HTERT RPE-1 (cell line): ENCODE measurements around the gene OR8B8.
"Not testable (repeated sequence)": the region's sequence is repeated elsewhere in the genome, so short reads cannot be mapped to it uniquely, and the experiment has no call there.

Source experiments
- in situ Hi-C: fragments of 300-500 bp; cut with MboI; formaldehyde crosslinking; loops from 4 replicates; pipeline ENCODE4 v1.14.3; 2020; ENCODE audit warnings: low sequenced_read_pairs

OR8B8 gene, protein sequence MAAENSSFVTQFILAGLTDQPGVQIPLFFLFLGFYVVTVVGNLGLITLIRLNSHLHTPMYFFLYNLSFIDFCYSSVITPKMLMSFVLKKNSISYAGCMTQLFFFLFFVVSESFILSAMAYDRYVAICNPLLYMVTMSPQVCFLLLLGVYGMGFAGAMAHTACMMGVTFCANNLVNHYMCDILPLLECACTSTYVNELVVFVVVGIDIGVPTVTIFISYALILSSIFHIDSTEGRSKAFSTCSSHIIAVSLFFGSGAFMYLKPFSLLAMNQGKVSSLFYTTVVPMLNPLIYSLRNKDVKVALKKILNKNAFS

DNA sequence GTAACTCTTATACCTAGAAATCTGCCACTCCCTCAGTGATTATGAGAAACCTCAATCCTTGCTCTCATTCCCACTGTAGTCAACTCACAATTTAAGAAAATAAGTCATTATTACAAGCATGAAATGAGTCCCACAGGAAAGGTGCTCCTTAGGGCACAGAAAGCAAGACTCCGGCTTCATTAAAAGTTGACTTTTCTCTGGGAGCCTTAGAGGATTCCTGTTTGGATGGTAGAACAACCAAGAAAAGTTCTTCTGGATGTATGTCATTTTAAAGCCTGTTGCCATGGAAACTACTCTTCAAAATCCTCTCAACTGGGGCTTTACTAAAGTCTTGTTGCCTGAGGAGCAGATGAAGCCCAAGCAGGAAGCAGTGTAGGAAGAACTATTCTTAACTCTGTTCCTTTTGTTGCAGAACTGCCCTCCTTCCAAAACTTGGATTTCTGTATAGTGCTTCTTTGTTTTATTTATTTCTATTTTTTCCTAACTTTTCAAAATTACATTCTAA is at the start of gene OR8B8:
TSS of gene OR8B8 (minus strand) at position 51 of the 505 bp plus-strand sequence. CDS start 4,611 bp downstream, outside the sequence.
- in situ Hi-C loops: no loop called here

DNA sequence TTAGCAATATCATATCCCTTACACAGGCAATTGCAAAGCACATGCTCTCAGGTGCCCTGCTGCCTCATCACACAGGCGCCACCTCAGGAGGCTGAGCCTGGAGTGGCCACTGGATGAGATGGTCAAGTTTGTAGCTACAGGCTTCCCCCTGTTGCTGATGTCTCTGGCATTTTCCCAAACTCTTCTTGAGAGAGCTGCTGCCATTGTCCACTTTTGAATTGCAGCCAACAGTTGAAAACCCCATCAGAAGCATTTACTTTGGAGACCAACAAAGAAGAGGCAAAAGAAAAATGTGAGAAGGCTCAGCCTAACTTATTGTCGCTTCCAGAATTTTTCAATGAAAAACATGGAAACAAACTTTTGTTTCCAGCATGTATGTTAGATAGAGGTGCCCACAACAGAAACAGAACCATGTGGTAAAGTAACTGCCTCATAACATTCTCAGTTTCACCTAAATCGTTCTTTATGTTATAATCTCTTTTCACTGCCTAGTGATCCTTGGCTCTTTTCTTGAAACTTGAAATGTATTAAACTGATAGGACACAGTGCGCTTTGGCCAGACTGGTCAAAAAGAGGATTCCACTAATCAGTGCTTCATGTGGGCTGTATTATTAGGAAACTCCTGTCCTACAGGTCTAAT is 47.6 kb upstream of the OR8B8 start:
- in situ Hi-C loops: no loop called here

GRCh38 chr11:124483422-124483821 is 37.9 kb upstream of the OR8B8 start:
- in situ Hi-C loops: no loop called here

DNA sequence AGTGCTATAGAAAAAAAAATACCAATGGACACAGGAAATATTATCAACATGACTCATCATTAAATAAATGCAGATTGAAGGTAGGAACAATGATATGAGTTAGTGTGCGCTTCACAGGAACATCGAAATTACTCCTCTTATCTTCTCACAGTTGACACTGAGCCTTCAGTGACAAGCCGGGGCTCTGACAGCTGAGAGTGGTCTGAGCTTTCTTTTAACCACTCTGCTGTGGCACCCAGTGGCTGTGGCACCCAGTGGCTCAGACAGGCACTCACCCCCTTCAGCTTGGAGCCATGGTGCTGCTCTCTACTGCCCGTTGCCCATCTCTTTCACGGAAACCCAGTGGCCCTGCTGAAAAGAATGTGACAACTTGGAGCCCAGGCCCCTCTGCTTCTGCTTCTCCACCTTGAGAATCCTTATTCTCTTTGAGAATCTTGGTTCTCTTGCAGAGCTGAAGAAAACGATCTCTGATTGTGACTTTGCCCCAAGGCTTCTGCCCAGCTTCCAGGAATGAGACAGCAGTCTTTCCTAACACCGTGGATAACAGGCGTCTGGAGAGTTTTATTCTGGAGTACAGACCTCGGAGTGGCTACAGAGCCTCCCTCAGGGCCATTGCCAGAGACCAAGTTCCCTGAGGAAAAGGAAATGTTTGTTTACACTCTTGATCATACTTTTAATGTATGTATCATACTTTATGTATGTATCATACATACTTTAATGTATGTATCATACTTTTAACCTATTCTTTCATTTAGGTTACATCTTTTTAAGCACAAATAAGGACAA is 37.1 kb upstream of the OR8B8 start:
- in situ Hi-C loops: no loop called here

- in situ Hi-C loops: no loop called here
These were observed 36.1 kb upstream of the OR8B8 start for GRCh38 chr11:124481365-124482323.

- in situ Hi-C loops: no loop called here
These were observed 34.1 kb upstream of the OR8B8 start for GRCh38 chr11:124479561-124479960.

DNA sequence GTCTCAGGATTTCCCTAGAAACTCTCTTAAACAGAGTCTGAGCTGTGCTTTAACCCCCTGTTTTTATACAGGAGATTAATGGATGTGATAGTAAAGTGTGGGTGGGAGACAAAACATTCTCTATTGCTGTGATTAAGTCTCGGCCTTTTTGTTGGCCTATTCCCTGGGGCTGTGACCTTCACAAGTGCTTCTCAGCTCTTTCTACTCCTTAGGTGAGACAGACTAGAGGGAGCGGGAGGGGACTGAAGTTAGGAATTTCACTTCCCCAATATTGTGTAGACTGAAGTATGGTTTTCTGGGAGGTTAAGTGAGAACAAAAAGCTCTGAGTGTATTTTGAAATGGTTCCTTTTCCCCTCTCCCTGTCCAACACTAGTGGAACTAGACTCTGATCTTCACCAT is 29.8 kb upstream of the OR8B8 start:
- in situ Hi-C loops: no loop called here

DNA sequence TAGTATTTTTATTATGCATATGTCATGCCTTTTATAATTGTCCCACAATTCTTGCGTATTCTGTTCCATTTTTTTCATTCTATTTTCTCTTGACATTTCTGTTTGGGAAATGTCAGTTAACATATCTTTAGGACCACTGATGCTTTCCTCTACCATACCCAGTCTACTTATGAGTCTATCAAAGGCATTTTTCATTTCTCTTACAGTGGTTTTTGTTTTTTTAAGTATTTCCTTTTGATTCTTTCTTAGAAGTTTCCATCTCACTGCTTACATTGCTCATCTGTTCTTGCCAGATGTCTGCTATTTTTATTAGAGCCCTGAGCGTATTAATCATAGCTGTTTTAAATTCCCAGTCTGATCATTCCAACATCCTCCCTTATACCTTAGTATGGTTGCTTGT is 29.3 kb upstream of the OR8B8 start:
- in situ Hi-C loops: no loop called here

DNA sequence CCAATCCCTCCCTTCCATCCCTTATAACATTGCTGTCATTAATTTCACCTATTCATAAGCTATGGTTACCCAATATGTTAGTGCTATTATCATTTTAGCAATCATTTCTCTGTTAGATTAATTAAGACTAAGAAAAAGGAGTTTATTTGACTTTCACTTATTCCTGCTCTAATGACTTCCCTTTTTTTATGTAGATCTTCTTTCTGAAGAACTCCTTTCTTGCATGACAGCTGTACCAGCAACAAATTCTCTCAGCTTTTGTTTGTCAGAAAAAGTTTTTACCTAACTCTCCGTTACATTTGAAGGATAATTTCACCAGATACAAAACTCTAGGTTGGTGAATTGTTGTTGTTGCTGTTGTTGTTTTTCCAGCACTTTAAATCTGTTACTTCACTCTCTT is 28.6 kb upstream of the OR8B8 start:
- in situ Hi-C loops: no loop called here

DNA sequence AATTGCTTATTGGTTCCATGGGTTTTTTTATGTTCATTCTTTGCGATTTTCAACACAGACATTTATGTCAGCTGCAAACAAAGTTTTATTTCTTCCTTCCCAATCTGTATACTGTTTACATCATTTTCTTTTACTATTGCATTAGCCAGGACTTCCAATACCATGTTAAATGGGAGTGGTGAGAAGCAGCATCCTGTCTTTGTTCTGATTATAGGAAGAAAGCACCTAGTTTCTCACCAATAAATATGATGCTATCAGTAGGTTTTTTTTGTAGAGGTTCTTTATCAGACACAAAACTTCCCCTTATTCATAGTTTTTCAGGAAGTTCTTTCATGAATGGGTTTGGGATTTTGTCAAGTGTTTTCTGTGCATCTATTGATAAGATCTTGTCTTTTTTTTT is 28.0 kb upstream of the OR8B8 start:
- in situ Hi-C loops: no loop called here

GRCh38 chr11:124470561-124471227 is 25.2 kb upstream of the OR8B8 start:
- in situ Hi-C loops: no loop called here

DNA sequence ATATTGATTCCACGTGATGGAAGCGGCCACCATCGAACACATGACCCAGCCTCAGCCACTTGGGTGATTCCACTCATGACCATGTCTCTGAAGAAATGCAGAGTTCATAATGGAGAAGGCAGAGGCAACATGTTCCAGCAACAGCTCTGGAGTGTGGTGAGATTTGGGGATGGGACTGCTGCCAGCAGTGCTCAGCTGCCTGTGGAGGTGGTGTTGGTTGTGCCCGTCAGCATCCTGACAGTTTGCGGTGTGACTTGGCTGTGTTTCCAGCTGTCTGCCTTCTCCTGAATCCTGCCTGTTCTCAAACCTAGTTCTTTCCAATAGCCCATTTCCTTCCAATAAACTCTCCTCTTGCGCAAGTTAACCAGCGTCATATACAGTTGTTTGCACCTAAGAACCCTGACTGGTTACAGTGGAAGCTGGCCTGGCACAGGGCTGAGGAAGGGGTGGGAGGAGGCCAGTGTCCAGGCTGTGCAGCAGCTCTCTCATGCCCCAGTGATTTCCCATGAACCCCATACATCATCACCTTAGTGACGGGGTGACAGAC is 22.0 kb upstream of the OR8B8 start:
- in situ Hi-C loops: no loop called here

- in situ Hi-C loops: no loop called here
These were observed 19.9 kb upstream of the OR8B8 start for GRCh38 chr11:124465368-124465767.

DNA sequence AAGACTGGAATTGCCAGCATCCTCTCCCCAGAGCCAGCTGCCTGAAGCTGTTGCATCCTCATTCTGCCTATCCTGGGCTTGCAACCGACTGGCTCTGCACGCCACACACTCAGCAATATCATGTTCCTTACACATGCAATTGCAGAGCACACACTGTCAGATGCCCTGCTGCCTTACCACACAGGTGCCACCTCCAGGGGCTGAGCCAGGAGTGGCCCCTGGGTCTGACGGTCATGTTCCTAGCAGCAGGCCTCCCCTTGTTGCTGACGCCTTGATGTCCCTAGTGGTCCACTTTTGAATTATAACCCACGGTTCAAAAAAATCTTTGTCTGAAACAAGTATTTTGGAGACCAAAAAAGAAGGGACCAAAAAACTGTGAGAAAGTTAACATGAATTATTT is 18.5 kb upstream of the OR8B8 start:
- in situ Hi-C loops: no loop called here

DNA sequence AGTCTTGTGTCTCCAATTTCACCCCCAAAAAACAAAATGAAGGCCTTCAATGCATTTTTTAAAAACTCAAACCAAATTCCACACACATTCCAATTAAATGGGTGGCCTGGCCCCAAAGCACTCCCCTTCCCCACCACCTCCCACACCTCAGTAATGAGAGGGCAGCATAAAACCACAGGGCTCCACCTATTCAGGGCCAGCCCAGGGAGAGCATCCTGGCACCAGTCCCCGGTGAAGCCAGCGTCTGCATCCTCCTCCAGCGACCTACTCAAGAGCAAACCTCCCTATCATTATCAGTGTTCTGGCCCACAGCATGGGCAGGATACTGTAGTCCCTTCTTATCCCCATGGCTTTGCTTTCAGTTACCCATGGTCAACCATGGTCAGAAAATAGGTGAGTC is 17.8 kb upstream of the OR8B8 start:
- in situ Hi-C loops: no loop called here

DNA sequence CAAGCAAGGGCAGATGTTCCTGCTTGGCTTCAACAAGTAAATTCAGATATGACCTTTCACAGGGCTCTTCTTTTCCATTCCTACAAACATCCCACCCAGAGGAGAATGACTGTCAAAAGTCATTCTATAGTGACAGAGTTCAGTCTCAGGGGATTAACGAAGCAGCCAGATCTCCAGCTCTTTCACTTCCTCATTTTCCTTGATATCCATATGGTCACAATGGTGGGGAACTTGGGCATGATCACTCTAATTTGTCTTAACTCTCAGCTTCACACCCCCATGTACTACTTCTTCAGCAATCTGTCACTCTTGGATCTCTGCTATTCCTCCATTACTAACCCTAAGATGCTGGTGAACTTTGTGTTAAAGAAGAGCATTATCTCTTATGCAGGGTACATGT is 15.0 kb upstream of the OR8B8 start:
- in situ Hi-C loops: no loop called here

GRCh38 chr11:124459379-124459778 is 13.9 kb upstream of the OR8B8 start:
- in situ Hi-C loops: not testable (repeated sequence)

GRCh38 chr11:124454552-124454951 is 9.1 kb upstream of the OR8B8 start:
- in situ Hi-C loops: no loop called here

DNA sequence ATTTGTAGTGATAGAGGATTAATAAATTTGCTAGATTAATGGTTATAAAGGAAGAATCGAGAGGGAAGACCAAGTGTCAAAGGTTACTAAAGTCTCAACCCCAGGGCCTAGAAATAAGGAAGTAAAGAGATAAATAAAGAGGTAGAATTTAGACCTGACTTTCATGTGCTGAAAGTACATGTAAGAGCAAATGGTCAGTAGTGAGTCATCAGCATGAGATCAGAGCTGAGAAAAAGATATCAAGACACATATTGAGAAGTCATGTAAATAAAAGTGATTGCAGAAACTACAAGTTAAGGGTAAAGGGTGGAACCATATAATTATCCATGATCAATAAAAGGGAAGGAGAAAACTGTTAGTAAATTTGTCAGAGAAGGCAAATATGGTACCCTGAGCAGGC is 1.4 kb upstream of the OR8B8 start:
- in situ Hi-C loops: no loop called here

GRCh38 chr11:124442847-124443246 is 2.6 kb downstream of the OR8B8 start:
- in situ Hi-C loops: no loop called here
